GM12878 (cell line): ENCODE results near the gene TOX2. TPM values are rescaled to one million over a fixed set of nuclear protein-coding genes. Genes with fewer than 3 reads are reported as not detected.

Source experiments
- ATAC-seq: fragments of 200-7000 bp; cut with Tn5 transposase; 3 replicates; pipeline ENCODE4 v1.9.1; 2020; ENCODE audit warnings: mild to moderate bottlenecking, moderate library complexity
- BruUV-seq: library from RNA; stranded (reverse); fragments of 400-500 nt; replicated peaks from 2 replicates; lab custom pipeline; 2021; lab: Mats Ljungman, UMichigan
- CTCF ChIA-PET: fragments of 300-600 bp; sonication (Branson Sonifier 250); formaldehyde crosslinking; extraction: SDS; loops from one replicate; lab custom pipeline; 2021; ENCODE audit warnings: inconsistent platforms; lab: Yijun Ruan, JAX
- POLR2A ChIA-PET: fragments of 350-600 bp; formaldehyde crosslinking; extraction: SDS; loops from one replicate; lab custom pipeline; 2021; ENCODE audit warnings: inconsistent platforms; lab: Charles Lee
- RAD21 ChIA-PET: fragments of 300-600 bp; sonication (Branson Sonifier 250); formaldehyde crosslinking; loops from one replicate; lab custom pipeline; 2023; ENCODE audit warnings: antibody characterized with exemption; ENCODE audit not compliant: unreplicated experiment; lab: Charles Lee
- SMC1A ChIA-PET: fragments of 300-600 bp; sonication (Branson Sonifier 250); formaldehyde crosslinking; loops from one replicate; lab custom pipeline; 2023; ENCODE audit not compliant: unreplicated experiment, uncharacterized antibody; lab: Charles Lee
- DNase-seq: peaks from one replicate; pipeline ENCODE4 v3.0.0-alpha.2; 2011; ENCODE audit warnings: low read depth, low spot score
- FAIRE-seq: peaks from 3 replicates; lab custom pipeline; 2011; peaks lifted over from hg19 to GRCh38; lab: Jason Lieb, UNC
- H2AFZ ChIP-seq: 2 replicates; pipeline ENCODE4 v1.6.0; 2011; ENCODE audit warnings: low read depth, low read length, control low read depth; ENCODE audit not compliant: control insufficient read depth
- H3K27ac ChIP-seq: 2 replicates; pipeline ENCODE4 v1.5.1; 2011; ENCODE audit warnings: control low read depth; ENCODE audit not compliant: control insufficient read depth, insufficient read depth
- H3K27me3 ChIP-seq, 2 experiments: replicated peaks in 1 of 2; 2 replicates each; pipeline versions ENCODE4 v1.6.0 to v1.6.1; 2011; ENCODE audit warnings: low read length in 1 of 2; ENCODE audit not compliant: control insufficient read depth in 2 of 2, insufficient read depth in 2 of 2
- H3K36me3 ChIP-seq, 2 experiments: 2 replicates each; pipeline ENCODE4 v1.5.1; 2011; ENCODE audit warnings: low read length in 1 of 2; ENCODE audit not compliant: control insufficient read depth in 2 of 2, insufficient read depth in 2 of 2
- H3K4me1 ChIP-seq: 2 replicates; pipeline ENCODE4 v1.6.1; 2011; ENCODE audit warnings: mild to moderate bottlenecking, low read length, moderate library complexity, mixed read lengths; ENCODE audit not compliant: control insufficient read depth, insufficient read depth
- H3K4me2 ChIP-seq: 2 replicates; pipeline ENCODE4 v1.6.0; 2011; ENCODE audit warnings: control low read depth; ENCODE audit not compliant: control insufficient read depth, insufficient read depth
- H3K4me3 ChIP-seq: fragments of 200-600 bp; sonication (generic); 2 replicates; pipeline ENCODE4 v1.5.1; 2016
- H3K79me2 ChIP-seq: 2 replicates; pipeline ENCODE4 v1.6.0; 2011; ENCODE audit warnings: low read length; ENCODE audit not compliant: control insufficient read depth, insufficient read depth
- H3K9ac ChIP-seq: 2 replicates; pipeline ENCODE4 v1.8.0; 2011; ENCODE audit warnings: low read length, control low read depth, mixed read lengths; ENCODE audit not compliant: control insufficient read depth, insufficient read depth
- H3K9me3 ChIP-seq: replicated peaks from 3 replicates; pipeline ENCODE4 v1.5.1; 2011; ENCODE audit warnings: mild to moderate bottlenecking, low read length; ENCODE audit not compliant: control insufficient read depth, insufficient read depth
- H4K20me1 ChIP-seq: 2 replicates; pipeline ENCODE4 v1.6.0; 2011; ENCODE audit not compliant: control insufficient read depth, insufficient read depth
- BRCA1 ChIP-seq: IDR thresholded peaks from 2 replicates; pipeline ENCODE4 v1.6.1; 2011; ENCODE audit warnings: low read depth, low read length, improper control_type of control experiment
- CREM ChIP-seq: IDR thresholded peaks from 2 replicates; pipeline ENCODE4 v1.6.1; 2014; ENCODE audit warnings: antibody characterized with exemption, low read depth
- HCFC1 ChIP-seq: fragments of 150-350 bp; IDR thresholded peaks from 2 replicates; pipeline ENCODE4 v1.6.1; 2014; ENCODE audit warnings: low read length
- KAT2A ChIP-seq: conservative IDR thresholded peaks from 2 replicates; pipeline ENCODE4 v1.6.1; 2011; ENCODE audit warnings: low read depth, low read length; ENCODE audit not compliant: control insufficient read depth
- NR2C1 ChIP-seq: fragments of 450-650 bp; IDR thresholded peaks from 2 replicates; pipeline ENCODE4 v1.6.1; 2017; ENCODE audit warnings: antibody characterized with exemption, mild to moderate bottlenecking, moderate library complexity
- PKNOX1 ChIP-seq: fragments of 450-650 bp; IDR thresholded peaks from 2 replicates; pipeline ENCODE4 v1.6.1; 2016; ENCODE audit warnings: mild to moderate bottlenecking
- SPI1 ChIP-seq: IDR thresholded peaks from 2 replicates; pipeline ENCODE4 v1.6.1; 2011; ENCODE audit warnings: low read depth, mild to moderate bottlenecking, low read length, moderate library complexity, borderline replicate concordance; ENCODE audit not compliant: insufficient read depth
- TAF1 ChIP-seq: IDR thresholded peaks from 2 replicates; pipeline ENCODE4 v1.6.1; 2011; ENCODE audit warnings: mild to moderate bottlenecking, low read depth, low read length, borderline replicate concordance
- ZNF217 ChIP-seq: fragments of 450-650 bp; IDR thresholded peaks from 2 replicates; pipeline ENCODE4 v1.6.1; 2017; ENCODE audit warnings: antibody characterized with exemption, mild to moderate bottlenecking
- ZZZ3 ChIP-seq: IDR thresholded peaks from 2 replicates; pipeline ENCODE4 v1.6.1; 2011; ENCODE audit warnings: low read depth; ENCODE audit not compliant: control insufficient read depth, insufficient read length
- WGBS: methylation state at CpG from one replicate; pipeline ENCODE4 v1.1.6; 2016; ENCODE audit warnings: low lambda C conversion rate; ENCODE audit not compliant: insufficient replicate concordance, insufficient coverage; ENCODE audit errors: missing lambda C conversion rate; 5-methylcytosine and 5-hydroxymethylcytosine counted together
- in situ Hi-C: fragments of 300-500 bp; cut with MboI; formaldehyde crosslinking; loops from 9 replicates; pipeline ENCODE4 v1.14.3; 2018; ENCODE audit warnings: mixed read lengths
- intact Hi-C: fragments of 100-400 bp; cut with micrococcal nuclease; formaldehyde crosslinking; loops from one replicate; pipeline ENCODE4 v1.14.2; 2022; ENCODE audit not compliant: unreplicated experiment
- polyA plus RNA-seq, 11 experiments: library from polyadenylated mRNA; depleted of rRNA in 4 of 11; unstranded in 6 of 11; stranded (reverse) in 5 of 11; fragments of >200 nt; fragmentation: Nextera tagmentation in 4 of 11; fragmentation: Illumina TruSeq in 1 of 11; extraction: Ambion mirVana in 4 of 11; extraction: Trizol in 1 of 11; gene quantifications; 1 replicate in 1 of 11; 2 replicates in 10 of 11; pipeline versions ENCODE4 v1.2.1 to v1.2.3, GENCODE V29; 2011 to 2016; ENCODE audit warnings: inconsistent platforms in 2 of 11, missing spikeins in 2 of 11, low read depth in 1 of 11
- total RNA-seq, 4 experiments: library from RNA; depleted of rRNA in 3 of 4; stranded (reverse); fragments of >200 nt in 3 of 4; fragmentation: Illumina TruSeq in 1 of 4; extraction: Trizol in 1 of 4; gene quantifications; 2 replicates each; pipeline versions ENCODE4 v1.2.1 to v1.2.3, GENCODE V29; 2013 to 2021
- TF ChIP-seq, protein P1 (sequence below): fragments of 450-650 bp; formaldehyde crosslinking; IDR thresholded peaks from 2 replicates; pipeline ENCODE4 v1.4.0; 2020; ENCODE audit warnings: mild to moderate bottlenecking, moderate library complexity
- TF ChIP-seq, protein P2 (sequence below): IDR thresholded peaks from 2 replicates; pipeline ENCODE4 v1.6.1; 2011; ENCODE audit warnings: low read depth, low read length, improper control_type of control experiment, borderline replicate concordance

The TOX2 gene
- total and polyA plus RNA-seq, 10 of the 15 experiments (the other 5 are each of a cell fraction or from before 2014, with no cell fraction given): 2.6 to 40.5 (median 7.9) TPM

DNA sequence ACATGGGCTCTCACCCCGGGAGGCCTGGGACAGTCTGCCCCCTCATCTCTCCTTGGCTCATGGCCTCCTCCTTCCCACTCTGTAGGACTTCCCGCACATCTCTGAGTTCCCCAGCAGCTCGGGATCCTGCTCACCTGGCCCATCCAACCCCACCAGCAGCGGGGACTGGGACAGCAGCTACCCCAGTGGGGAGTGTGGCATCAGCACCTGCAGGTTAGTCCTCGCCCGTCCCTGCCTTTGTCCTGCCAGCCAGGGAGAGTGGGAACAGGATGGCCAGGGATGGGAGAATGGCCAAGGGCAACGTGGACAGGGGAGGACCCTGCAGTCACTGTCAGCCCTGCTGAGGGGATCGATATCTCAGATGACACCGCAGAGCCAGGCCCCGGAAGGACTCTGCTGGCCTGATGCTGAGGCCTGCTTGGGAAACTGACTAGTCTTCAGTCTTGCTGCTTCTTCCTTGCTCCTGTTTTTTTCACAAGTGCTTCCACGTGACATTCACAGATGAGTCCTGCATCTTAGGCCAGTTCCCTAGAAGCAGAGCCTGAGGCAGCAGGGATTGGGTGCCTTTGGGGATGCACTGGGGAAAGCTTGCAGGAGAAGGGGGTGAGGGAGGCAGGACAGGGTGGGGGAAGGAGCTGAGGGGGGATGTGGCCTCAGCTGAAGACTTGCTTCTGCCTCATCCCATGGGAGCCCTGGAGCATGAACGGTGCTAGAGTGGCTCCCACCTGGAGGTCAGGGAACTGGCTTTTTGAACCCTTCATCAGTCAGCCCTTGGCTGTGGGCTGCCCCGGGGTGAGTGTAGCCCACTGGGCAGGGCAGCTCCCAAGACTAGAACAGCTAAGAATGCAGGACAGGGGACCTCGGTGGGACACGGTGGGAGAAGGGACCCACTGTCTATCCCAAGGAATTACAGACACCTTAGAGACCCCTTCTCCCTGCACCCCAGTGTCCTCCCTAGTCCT, 152.3 kb downstream of the TOX2 start (continued):
- TF ChIP-seq, protein P1, sequence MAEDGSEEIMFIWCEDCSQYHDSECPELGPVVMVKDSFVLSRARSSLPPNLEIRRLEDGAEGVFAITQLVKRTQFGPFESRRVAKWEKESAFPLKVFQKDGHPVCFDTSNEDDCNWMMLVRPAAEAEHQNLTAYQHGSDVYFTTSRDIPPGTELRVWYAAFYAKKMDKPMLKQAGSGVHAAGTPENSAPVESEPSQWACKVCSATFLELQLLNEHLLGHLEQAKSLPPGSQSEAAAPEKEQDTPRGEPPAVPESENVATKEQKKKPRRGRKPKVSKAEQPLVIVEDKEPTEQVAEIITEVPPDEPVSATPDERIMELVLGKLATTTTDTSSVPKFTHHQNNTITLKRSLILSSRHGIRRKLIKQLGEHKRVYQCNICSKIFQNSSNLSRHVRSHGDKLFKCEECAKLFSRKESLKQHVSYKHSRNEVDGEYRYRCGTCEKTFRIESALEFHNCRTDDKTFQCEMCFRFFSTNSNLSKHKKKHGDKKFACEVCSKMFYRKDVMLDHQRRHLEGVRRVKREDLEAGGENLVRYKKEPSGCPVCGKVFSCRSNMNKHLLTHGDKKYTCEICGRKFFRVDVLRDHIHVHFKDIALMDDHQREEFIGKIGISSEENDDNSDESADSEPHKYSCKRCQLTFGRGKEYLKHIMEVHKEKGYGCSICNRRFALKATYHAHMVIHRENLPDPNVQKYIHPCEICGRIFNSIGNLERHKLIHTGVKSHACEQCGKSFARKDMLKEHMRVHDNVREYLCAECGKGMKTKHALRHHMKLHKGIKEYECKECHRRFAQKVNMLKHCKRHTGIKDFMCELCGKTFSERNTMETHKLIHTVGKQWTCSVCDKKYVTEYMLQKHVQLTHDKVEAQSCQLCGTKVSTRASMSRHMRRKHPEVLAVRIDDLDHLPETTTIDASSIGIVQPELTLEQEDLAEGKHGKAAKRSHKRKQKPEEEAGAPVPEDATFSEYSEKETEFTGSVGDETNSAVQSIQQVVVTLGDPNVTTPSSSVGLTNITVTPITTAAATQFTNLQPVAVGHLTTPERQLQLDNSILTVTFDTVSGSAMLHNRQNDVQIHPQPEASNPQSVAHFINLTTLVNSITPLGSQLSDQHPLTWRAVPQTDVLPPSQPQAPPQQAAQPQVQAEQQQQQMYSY: no peak
- TF ChIP-seq HCFC1: no peak
- TF ChIP-seq TAF1: no peak
- no peak for TF ChIP-seq ZNF217
- no peak for TF ChIP-seq ZZZ3
- no peak for TF ChIP-seq SPI1

DNA sequence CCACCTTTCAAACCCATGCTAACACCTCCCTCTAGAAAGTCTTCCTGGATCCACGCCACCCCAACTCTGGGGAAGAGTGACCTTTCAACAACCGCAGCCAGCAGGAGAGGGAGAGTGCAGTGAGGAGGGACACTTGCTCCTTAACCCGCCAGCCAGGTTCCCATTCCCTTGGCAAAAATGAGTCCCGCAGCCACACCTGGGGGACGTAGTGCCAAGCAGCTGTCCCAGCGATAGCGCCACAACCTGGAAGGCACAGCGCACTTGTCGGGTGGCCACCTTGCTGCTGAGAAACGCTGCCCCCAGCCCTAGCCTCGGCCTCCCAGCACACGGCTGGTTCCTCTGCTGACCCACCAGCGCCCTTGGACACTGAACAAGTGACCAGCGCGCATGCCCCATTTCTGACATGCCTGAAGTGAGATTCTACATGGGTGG, 153.0 kb downstream of the TOX2 start:
- DNase-seq (no peak), FAIRE-seq (no peak), ATAC-seq (no peak)
- CTCF ChIA-PET: no interaction called here
- Histone ChIP-seq H4K20me1 (no peaks in the 10 kb centered on the region), H3K4me2 (no peak overlapping the region), H3K9me3 (no peaks in the 10 kb centered on the region), H3K36me3 (no peaks in the 10 kb centered on the region; a peak in 1 of 4 replicates), H3K9ac (no peak overlapping the region), H3K27ac (no peak overlapping the region), H3K4me3 (no peak overlapping the region), H3K27me3 (no peaks in the 10 kb centered on the region), H3K4me1 (peaks cover 18% of the 10 kb centered on the region), H2AFZ (no peak overlapping the region), H3K79me2 (no peaks in the 10 kb centered on the region)
- SMC1A ChIA-PET: interaction anchor here (9.8 kb wide), 1 partner anchor 317 kb away, joined by 67 read pairs; no protein-coding TSS in a partner anchor
- no TSS peak for BruUV-seq
- in situ Hi-C loops: no loop called here
- RAD21 ChIA-PET: no interaction called here
- POLR2A ChIA-PET: interaction anchor here (0.6 kb wide), 1 partner anchor 340 kb away, joined by 4 read pairs; no protein-coding TSS in a partner anchor
- intact Hi-C loops: no loop called here
- whole genome bisulfite sequencing: 97% methylated on average over 15 of the region's 15 CpGs
- TF ChIP-seq KAT2A (no peak), CREM (no peak), NR2C1 (no peak), BRCA1 (no peak), PKNOX1 (no peak)
- TF ChIP-seq, protein P2, sequence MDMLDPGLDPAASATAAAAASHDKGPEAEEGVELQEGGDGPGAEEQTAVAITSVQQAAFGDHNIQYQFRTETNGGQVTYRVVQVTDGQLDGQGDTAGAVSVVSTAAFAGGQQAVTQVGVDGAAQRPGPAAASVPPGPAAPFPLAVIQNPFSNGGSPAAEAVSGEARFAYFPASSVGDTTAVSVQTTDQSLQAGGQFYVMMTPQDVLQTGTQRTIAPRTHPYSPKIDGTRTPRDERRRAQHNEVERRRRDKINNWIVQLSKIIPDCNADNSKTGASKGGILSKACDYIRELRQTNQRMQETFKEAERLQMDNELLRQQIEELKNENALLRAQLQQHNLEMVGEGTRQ: no peak
